Skeletal muscle tissue (tissue), 4 donors: ENCODE data around the gene SHTN1. TPM values are rescaled to one million over a fixed set of nuclear protein-coding genes. Genes with fewer than 3 reads are reported as not detected.

Experiments used
- H3K27ac ChIP-seq: one replicate; pipeline ENCODE4 v1.7.0; 2013; ENCODE audit warnings: mild to moderate bottlenecking, low read depth, low read length, inconsistent platforms
- H3K27me3 ChIP-seq, 3 donors: one replicate each; pipeline ENCODE4 v1.7.0; 2013; ENCODE audit warnings: low read length in 3 of 3; ENCODE audit not compliant: control insufficient read depth in 3 of 3, insufficient read depth in 3 of 3
- H3K36me3 ChIP-seq, 3 donors: one replicate each; pipeline ENCODE4 v1.7.0; 2013; ENCODE audit warnings: low read length in 3 of 3; ENCODE audit not compliant: control insufficient read depth in 3 of 3, insufficient read depth in 3 of 3
- H3K4me1 ChIP-seq, 3 donors: one replicate each; pipeline ENCODE4 v1.7.0; 2013; ENCODE audit warnings: low read length in 3 of 3, mild to moderate bottlenecking in 3 of 3; ENCODE audit not compliant: control insufficient read depth in 3 of 3, insufficient read depth in 3 of 3
- H3K4me3 ChIP-seq, 3 donors: one replicate each; pipeline ENCODE4 v1.7.0; 2013; ENCODE audit warnings: low read length in 3 of 3
- H3K9ac ChIP-seq, 3 donors: one replicate each; pipeline ENCODE4 v1.7.0; 2013; ENCODE audit warnings: low read length in 3 of 3, mild to moderate bottlenecking in 3 of 3, moderate library complexity in 2 of 3, low read depth in 1 of 3
- H3K9me3 ChIP-seq, 3 donors: one replicate each; pipeline ENCODE4 v1.7.0; 2013; ENCODE audit warnings: low read length in 3 of 3; ENCODE audit not compliant: control insufficient read depth in 3 of 3
- total RNA-seq: library from RNA; depleted of rRNA; stranded (reverse); fragments of >200 nt; gene quantifications from one replicate; pipeline ENCODE4 v1.2.3, GENCODE V29; 2014
- donor health status: Osteomylitis.

Gene SHTN1
- total RNA-seq, 1 donor from 2014 or later = 1.6 TPM

DNA sequence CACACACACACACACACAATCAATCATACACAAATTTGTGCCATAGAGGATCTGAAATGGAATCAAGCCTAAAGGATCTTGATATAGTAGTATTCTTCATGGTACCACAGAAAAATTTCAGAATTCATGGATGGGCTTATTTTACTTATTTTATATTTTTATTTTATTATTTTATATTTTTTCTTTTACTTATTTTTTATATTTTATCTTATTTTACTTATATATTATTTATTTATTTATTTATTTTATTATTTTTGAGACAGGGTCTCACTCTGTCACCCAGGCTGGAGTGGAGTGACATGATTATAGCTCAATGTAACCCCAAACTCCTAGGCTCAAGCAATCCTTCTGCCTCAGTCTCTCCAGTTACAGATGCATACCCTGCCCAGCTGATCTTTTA, 16.7 kb downstream of the SHTN1 start:
- Histone ChIP-seq H3K9me3 (no peaks in the 10 kb centered on the region), H3K4me3 (no peak overlapping the region), H3K27ac (no peak overlapping the region), H3K4me1 (no peaks in the 10 kb centered on the region), H3K36me3 (no peaks in the 10 kb centered on the region), H3K27me3 (no peaks in the 10 kb centered on the region), H3K9ac (no peak overlapping the region)

DNA sequence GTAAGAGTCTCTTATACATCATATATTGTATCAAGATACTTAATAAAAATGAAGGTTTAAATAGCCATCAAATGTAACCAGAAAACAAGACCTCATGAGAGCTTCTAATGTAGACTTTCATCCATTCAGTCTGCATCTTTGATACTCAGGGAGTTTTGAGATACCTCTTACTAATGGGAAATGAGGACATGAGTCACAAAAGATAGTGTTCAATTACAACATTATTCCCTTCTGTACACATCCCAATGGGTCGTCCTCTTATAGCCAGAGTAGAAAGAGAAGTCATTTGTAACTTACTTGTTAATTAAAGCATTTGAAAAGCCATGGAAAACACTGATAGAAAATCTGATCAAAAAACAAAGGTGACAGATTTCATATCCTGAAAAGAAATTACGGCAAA, 19.4 kb downstream of the SHTN1 start:
- H3K4me1 ChIP-seq = no peaks in the 10 kb centered on the region
- no peaks in the 10 kb centered on the region for H3K9me3 ChIP-seq
- H3K4me3 ChIP-seq = no peak overlapping the region
- H3K27ac ChIP-seq = no peak overlapping the region
- no peaks in the 10 kb centered on the region for H3K36me3 ChIP-seq
- H3K9ac ChIP-seq = no peak overlapping the region
- H3K27me3 ChIP-seq = no peaks in the 10 kb centered on the region

DNA sequence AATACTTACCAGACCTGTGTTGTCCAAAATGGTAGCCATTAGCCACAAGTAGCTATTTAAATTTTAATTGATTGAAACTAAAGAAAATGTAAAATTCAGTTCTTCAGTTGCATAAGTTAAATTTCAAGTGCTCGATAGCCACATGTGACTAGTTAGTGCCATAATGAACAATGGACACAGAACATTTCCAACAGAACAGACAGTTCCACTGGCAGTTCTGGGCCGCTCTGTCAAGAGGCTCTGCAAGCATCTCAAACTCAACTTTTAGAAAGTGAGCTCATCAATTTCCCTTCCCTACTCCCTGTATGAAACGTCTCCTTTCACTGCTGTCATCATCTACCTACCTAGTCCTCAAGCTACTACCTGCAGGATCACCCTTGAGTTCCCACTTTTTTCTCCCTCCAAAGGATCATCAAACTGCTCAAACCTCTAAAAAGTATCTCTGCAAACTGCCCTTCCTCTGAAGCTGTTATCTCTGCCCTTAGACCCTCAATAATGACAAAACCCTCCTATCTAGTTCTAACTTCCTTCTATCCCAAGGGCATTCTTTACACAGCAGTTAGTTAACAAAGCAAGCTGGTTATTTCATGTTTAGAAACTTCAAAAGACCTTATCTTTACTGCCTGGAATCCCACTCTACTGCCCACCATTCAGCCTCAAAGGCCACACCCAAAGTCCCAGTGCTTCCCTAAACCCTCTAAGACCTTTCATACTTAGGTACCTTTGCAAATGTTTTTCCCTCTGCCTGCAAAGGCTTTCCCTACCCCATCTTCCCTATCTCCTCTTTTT, 20.6 kb downstream of the SHTN1 start:
- Histone ChIP-seq H3K27ac (no peak overlapping the region), H3K9ac (no peak overlapping the region), H3K4me3 (no peak overlapping the region), H3K27me3 (no peaks in the 10 kb centered on the region), H3K9me3 (no peaks in the 10 kb centered on the region), H3K4me1 (no peaks in the 10 kb centered on the region), H3K36me3 (no peaks in the 10 kb centered on the region)

DNA sequence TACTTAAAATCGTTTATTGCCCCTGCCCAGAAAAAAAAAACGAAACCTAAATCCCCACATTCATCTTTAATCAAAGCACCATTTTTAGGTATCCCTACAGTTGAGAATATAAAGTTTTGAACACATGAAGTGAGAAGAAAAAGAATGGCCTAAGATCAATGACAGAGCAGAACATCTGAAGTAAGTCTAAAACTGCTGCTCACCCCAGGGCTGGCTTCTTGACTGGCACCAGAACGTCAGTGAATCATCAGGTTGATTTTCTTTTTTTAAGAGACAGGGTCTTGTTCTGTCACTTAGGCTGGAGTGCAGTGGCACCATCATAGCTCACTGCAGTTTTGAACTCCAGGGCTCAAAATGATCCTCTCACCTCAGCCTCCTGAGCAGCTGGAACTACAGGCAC, 24.9 kb downstream of the SHTN1 start:
- Histone ChIP-seq H3K4me1 (no peaks in the 10 kb centered on the region), H3K27ac (no peak overlapping the region), H3K36me3 (no peaks in the 10 kb centered on the region), H3K4me3 (no peak overlapping the region), H3K9me3 (no peaks in the 10 kb centered on the region), H3K27me3 (peaks cover 0 to 3% (median 0%) of the 10 kb centered on the region in 3 donors), H3K9ac (no peak overlapping the region)

DNA sequence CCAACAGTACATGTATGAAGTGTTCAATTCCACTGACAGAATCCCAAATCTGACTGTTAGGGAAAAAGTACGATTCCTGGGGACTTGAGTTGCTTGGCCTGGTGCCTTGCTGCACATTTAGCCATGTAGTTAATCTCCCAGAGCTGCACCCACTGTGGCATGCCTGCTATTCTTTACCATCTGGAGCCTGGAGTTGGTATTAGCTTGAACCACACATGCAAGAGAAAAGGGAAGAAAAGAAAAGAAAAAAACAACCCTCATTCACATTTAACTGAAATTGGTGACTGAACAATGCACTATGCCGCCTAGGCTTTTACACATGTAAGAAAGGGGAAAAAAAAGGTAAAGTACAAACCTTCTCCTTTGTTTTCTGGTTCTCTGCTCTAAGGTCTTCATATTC, 26.1 kb downstream of the SHTN1 start:
- Histone ChIP-seq H3K9ac (no peak overlapping the region), H3K27ac (no peak overlapping the region), H3K27me3 (peaks cover 0 to 3% (median 0%) of the 10 kb centered on the region in 3 donors), H3K9me3 (no peaks in the 10 kb centered on the region), H3K4me1 (no peaks in the 10 kb centered on the region), H3K36me3 (no peaks in the 10 kb centered on the region), H3K4me3 (no peak overlapping the region)

DNA sequence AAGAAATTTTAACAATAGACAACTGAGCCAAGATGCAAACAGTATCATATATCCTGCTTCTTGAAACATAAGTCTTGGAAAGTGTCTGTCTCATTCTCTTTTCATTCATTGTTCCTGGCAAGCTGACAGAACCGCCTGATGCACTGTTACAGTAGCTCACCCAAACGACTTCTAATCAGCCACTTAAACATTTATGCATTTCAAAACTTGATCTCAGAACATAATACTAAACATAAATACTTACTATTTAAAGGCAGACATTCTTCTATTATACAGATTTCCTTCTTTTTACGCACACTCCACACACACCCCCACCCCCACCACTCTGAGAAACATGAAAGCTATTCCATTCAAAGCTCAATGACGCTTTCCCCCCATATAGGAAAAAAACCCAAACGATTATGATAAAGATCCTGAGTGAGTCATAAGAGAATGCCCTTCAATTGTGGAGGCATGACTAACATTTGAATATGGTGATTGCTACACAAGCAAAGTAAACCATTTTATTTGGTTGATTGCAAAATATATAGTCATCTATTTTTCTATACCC, 30.5 kb downstream of the SHTN1 start:
- H3K4me1 ChIP-seq = no peaks in the 10 kb centered on the region
- H3K27ac ChIP-seq = no peak overlapping the region
- no peaks in the 10 kb centered on the region for H3K9me3 ChIP-seq
- H3K9ac ChIP-seq = no peak overlapping the region
- H3K27me3 ChIP-seq = peaks cover 0 to 3% (median 0%) of the 10 kb centered on the region in 3 donors
- no peaks in the 10 kb centered on the region for H3K36me3 ChIP-seq
- H3K4me3 ChIP-seq = no peak overlapping the region

DNA sequence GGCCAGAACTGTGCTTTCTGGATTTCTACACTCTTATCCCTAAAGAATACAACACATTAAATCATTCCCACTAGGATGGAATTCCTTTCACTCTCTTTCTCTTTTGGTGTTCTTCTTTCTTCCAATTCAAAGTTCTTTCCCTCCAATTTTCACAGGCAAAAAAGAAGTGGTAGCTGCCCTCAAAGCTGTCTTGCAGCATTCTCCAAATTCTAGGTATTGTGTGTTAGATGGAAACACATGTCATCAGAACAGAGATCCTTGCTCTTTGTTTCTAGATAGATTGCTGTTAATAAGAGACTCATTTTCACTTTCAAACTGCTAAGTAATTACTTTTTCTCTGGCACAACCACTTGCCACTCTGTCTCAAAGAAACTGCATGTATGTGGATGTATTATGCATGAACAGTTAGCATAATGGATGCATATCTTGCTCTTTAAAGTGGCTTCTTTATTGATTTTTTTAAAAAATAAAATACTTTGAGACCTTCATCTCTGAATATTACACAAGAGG, 31.0 kb downstream of the SHTN1 start:
- Histone ChIP-seq H3K9me3 (no peaks in the 10 kb centered on the region), H3K9ac (no peak overlapping the region), H3K4me1 (no peaks in the 10 kb centered on the region), H3K27ac (no peak overlapping the region), H3K4me3 (no peak overlapping the region), H3K36me3 (no peaks in the 10 kb centered on the region), H3K27me3 (peaks cover 0 to 3% (median 0%) of the 10 kb centered on the region in 3 donors)

DNA sequence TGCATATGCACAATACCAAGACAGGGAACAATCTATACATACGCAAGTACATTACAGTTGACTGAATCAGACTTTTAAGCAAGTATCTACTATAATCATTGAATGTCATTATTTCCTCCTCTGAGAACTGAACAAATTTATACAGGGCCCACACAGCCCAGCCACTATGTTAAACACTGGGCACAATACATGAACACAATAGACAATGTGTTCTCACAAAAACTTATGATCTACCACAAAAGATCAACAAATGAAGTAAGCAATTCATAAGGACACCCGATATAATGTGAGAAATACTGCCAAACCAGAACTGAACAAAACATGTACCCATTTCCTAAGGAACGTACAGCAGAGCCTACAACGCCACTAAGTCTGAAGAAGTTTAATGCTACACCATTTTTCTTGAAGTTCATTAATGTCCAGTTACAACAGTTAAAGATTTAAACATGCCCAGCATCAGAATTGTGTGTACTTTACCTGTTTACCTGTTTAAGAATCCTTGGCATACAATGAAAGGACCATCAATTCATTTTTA, 31.5 kb downstream of the SHTN1 start:
- Histone ChIP-seq H3K4me3 (no peak overlapping the region), H3K27me3 (peaks cover 0 to 3% (median 0%) of the 10 kb centered on the region in 3 donors), H3K9ac (no peak overlapping the region)

DNA sequence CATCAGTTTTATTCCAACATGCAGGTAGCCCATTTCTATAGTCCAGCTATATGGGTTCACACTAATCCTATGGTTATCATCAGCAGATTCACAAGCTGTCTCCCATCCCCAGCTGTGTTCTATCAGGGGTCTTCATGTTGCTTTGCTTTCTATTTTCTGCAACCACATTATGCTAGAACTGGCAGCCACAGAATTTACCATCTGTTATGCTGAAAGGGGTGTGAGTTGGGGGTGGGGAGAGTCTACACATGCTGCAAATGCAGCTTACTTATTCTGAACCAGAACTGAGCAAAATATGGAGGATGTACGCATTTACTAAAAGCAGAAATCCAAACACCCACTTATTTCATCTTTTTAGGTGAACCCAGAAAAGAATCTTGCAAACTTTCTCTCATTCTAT, 32.9 kb downstream of the SHTN1 start:
- no peak overlapping the region for H3K9ac ChIP-seq

More for the DNA sequence above, 31.5 kb downstream of the SHTN1 start:
- H3K9me3 ChIP-seq = no peaks in the 10 kb centered on the region
- no peaks in the 10 kb centered on the region for H3K4me1 ChIP-seq
- no peak overlapping the region for H3K27ac ChIP-seq
- H3K36me3 ChIP-seq = no peaks in the 10 kb centered on the region

DNA sequence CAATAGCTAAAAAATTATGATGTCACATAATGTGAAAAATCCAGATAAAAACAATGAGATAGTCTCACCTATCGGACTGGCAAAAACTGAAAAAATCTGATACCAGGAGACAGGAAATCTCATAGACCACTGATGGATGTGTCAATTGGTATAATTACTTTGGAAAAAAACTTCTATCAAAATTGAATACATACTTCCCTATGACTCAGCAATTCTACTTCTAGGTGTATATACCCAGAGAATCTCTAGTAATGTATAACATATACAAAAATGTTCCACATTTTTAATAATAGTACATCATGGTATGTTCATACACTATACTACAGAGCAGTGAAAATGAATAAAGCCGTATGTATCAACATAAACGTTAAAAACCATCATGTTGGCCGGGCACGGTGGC, 34.9 kb downstream of the SHTN1 start:
- no peaks in the 10 kb centered on the region for H3K36me3 ChIP-seq
- no peak overlapping the region for H3K27ac ChIP-seq
- H3K4me1 ChIP-seq = no peaks in the 10 kb centered on the region
- H3K9ac ChIP-seq = no peak overlapping the region
- no peaks in the 10 kb centered on the region for H3K9me3 ChIP-seq
- H3K27me3 ChIP-seq = no peaks in the 10 kb centered on the region
- no peak overlapping the region for H3K4me3 ChIP-seq

More for the DNA sequence above, 32.9 kb downstream of the SHTN1 start:
- Histone ChIP-seq H3K4me1 (no peaks in the 10 kb centered on the region), H3K27ac (no peak overlapping the region), H3K4me3 (no peak overlapping the region), H3K9me3 (no peaks in the 10 kb centered on the region), H3K27me3 (peaks cover 0 to 3% (median 0%) of the 10 kb centered on the region in 3 donors), H3K36me3 (no peaks in the 10 kb centered on the region)
